HL-60 (cell line): Measurements from ENCODE around the gene TMEM123.

Source experiments
- CTCF ChIP-seq: IDR thresholded peaks from one replicate; pipeline ENCODE4 v1.5.1; 2011; ENCODE audit warnings: low read length, control low read depth, inconsistent platforms; ENCODE audit not compliant: insufficient read depth
- GABPA ChIP-seq: IDR thresholded peaks from 2 replicates; pipeline ENCODE4 v1.6.1; 2012; ENCODE audit warnings: low read depth
- POLR2AphosphoS5 ChIP-seq: IDR thresholded peaks from 2 replicates; pipeline ENCODE4 v1.6.1; 2012; ENCODE audit warnings: low read depth
- REST ChIP-seq: IDR thresholded peaks from 2 replicates; pipeline ENCODE4 v1.6.1; 2012; ENCODE audit warnings: low read depth; ENCODE audit not compliant: insufficient replicate concordance
- SPI1 ChIP-seq: IDR thresholded peaks from 2 replicates; pipeline ENCODE4 v1.6.1; 2012; ENCODE audit warnings: low read depth, mild to moderate bottlenecking, borderline replicate concordance

GRCh38 chr11:102453302-102453695, 734 bp upstream of the TMEM123 start:
- TF ChIP-seq GABPA, result no peak
- TF ChIP-seq CTCF, result no peak
- TF ChIP-seq SPI1, result no peak
- no peak for TF ChIP-seq POLR2AphosphoS5
- no peak for TF ChIP-seq REST
